Natural killer cell (primary cell): ENCODE data around the gene LPAR1. TPM values are rescaled to one million over a fixed set of nuclear protein-coding genes. Genes with fewer than 3 reads are reported as not detected.

ENCODE experiments used
- ATAC-seq, 3 donors: fragments of 150-1000 bp in 2 of 3; fragments of 200-7000 bp in 1 of 3; cut with Tn5 transposase; 1 replicate in 1 of 3; 2 replicates in 2 of 3; pipeline ENCODE4 v1.10.0; 2021; ENCODE audit warnings: mild to moderate bottlenecking in 2 of 3, moderate library complexity in 2 of 3
- DNase-seq, 2 donors: peaks; one replicate each; pipeline versions ENCODE4 v3.0.0 to v3.0.0-alpha.2; 2013 to 2021; ENCODE audit warnings: mixed read lengths in 1 of 2
- H3K27ac ChIP-seq: one replicate; pipeline ENCODE4 v1.5.1; 2013; ENCODE audit warnings: mild to moderate bottlenecking, low read length
- H3K27me3 ChIP-seq: one replicate; pipeline ENCODE4 v1.6.1; 2013; ENCODE audit warnings: low read length; ENCODE audit not compliant: control insufficient read depth, insufficient read depth
- H3K36me3 ChIP-seq: one replicate; pipeline ENCODE4 v1.6.1; 2013; ENCODE audit warnings: low read length; ENCODE audit not compliant: control insufficient read depth, insufficient read depth
- H3K4me1 ChIP-seq: one replicate; pipeline ENCODE4 v1.6.1; 2013; ENCODE audit warnings: low read length; ENCODE audit not compliant: control insufficient read depth, insufficient read depth
- H3K4me3 ChIP-seq: one replicate; pipeline ENCODE4 v1.5.1; 2013; ENCODE audit warnings: low read length
- H3K9me3 ChIP-seq: one replicate; pipeline ENCODE4 v1.6.1; 2013; ENCODE audit warnings: low read length; ENCODE audit not compliant: control insufficient read depth, insufficient read depth
- H3K27ac Mint-ChIP-seq, 2 donors: one replicate each; pipeline ENCODE4 v1.8.0; 2022; ENCODE audit warnings: mild to moderate bottlenecking in 2 of 2, mixed read lengths in 2 of 2, moderate library complexity in 1 of 2
- H3K27me3 Mint-ChIP-seq, 2 donors: one replicate each; pipeline ENCODE4 v1.8.0; 2022; ENCODE audit warnings: low read depth in 2 of 2, mixed read lengths in 2 of 2
- H3K36me3 Mint-ChIP-seq: one replicate; pipeline ENCODE4 v1.8.0; 2022; ENCODE audit warnings: mixed read lengths
- H3K4me1 Mint-ChIP-seq, 2 donors: one replicate each; pipeline ENCODE4 v1.8.0; 2022; ENCODE audit warnings: mixed read lengths in 2 of 2
- H3K4me3 Mint-ChIP-seq: one replicate; pipeline ENCODE4 v1.8.0; 2022; ENCODE audit warnings: mild to moderate bottlenecking, moderate library complexity, mixed read lengths
- H3K9me3 Mint-ChIP-seq, 2 donors: one replicate each; pipeline ENCODE4 v1.8.0; 2022; ENCODE audit warnings: mixed read lengths in 2 of 2
- CTCF ChIP-seq: fragments of 200-600 bp; IDR thresholded peaks from one replicate; pipeline ENCODE4 v1.8.0; 2022; ENCODE audit warnings: antibody characterized with exemption
- WGBS: methylation state at CpG from one replicate; pipeline ENCODE4 v1.1.7; 2013; ENCODE audit warnings: missing lambda C conversion rate; ENCODE audit not compliant: insufficient coverage; 5-methylcytosine and 5-hydroxymethylcytosine counted together
- intact Hi-C: fragments of 100-400 bp; cut with micrococcal nuclease; formaldehyde crosslinking; loops from one replicate; pipeline ENCODE4 v1.14.2; 2022
- total RNA-seq, 4 donors: library from RNA; stranded (reverse); fragments of 120-200 nt in 1 of 4; gene quantifications; one replicate each; pipeline versions ENCODE4 v1.2.3 to v1.2.4, GENCODE V29; 2013 to 2022

LPAR1 gene
- total RNA-seq, 3 donors from 2014 or later (not counting 1 experiment from before 2014, with no cell fraction given): 0.48 to 0.50 TPM; not detected in 1

DNA sequence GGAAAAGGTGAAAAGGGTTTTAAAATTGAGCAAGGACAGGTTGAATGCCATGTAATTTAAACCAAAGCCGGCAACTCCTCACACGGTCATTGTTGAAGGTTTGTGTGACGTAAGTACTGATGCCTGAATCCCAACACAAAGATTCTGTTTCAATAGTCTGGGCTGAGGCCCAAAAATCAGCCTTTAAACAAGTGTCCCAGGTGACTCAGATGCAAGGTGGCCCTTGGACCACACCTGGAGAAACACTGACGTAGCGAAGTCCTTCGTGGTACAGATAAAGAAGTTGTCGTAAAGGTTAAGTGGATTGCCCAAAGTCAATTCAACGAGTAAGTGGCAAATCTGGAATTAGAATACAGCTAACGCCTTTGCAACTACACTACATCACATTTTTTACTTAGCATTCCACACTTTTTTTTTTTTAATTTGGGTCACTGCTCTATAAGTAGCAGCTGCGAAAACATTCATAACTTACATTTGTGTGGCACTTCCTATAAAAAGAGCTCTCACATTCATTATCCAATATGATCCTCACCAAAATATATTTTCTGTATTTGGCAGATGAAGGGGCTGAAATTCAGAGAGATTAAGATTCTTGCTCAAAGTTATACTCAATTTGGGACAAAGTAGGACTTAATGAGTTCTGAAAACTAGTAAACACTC lies 111.3 kb downstream of the LPAR1 start:
- no peak for ATAC-seq
- WGBS: 94% methylated on average over 10 of the region's 10 CpGs
- H3K9me3 Mint-ChIP-seq: peaks cover 0 to 2% of the 10 kb centered on the region in 2 donors

GRCh38 chr9:110923601-110924000 lies 114.7 kb downstream of the LPAR1 start:
- no peaks in the 10 kb centered on the region for H3K9me3 ChIP-seq
- WGBS: 90% methylated on average over 5 of the region's 5 CpGs
- no peak for ATAC-seq

More for the DNA sequence above, 111.3 kb downstream of the LPAR1 start:
- H3K4me1 ChIP-seq: no peaks in the 10 kb centered on the region
- H3K4me1 Mint-ChIP-seq: no peaks in the 10 kb centered on the region
- H3K27me3 Mint-ChIP-seq: no peaks in the 10 kb centered on the region
- H3K27me3 ChIP-seq: no peaks in the 10 kb centered on the region
- no peak overlapping the region for H3K4me3 ChIP-seq
- TF ChIP-seq CTCF: no peak
- intact Hi-C loops: no loop called here
- H3K27ac Mint-ChIP-seq: no peak overlapping the region
- no peak overlapping the region for H3K27ac ChIP-seq
- no peak for DNase-seq
- H3K36me3 Mint-ChIP-seq: no peaks in the 10 kb centered on the region
- no peaks in the 10 kb centered on the region for H3K36me3 ChIP-seq
- no peaks in the 10 kb centered on the region for H3K9me3 ChIP-seq
- H3K4me3 Mint-ChIP-seq: no peak overlapping the region

GRCh38 chr9:110922145-110922544 lies 116.1 kb downstream of the LPAR1 start:
- no peak for ATAC-seq
- 100% methylated on average over 3 of the region's 3 CpGs for WGBS
- no peaks in the 10 kb centered on the region for H3K27me3 ChIP-seq
- H3K27me3 Mint-ChIP-seq: no peaks in the 10 kb centered on the region
- H3K27ac Mint-ChIP-seq: no peak overlapping the region
- H3K4me3 Mint-ChIP-seq: no peak overlapping the region
- no peaks in the 10 kb centered on the region for H3K36me3 ChIP-seq
- no peaks in the 10 kb centered on the region for H3K36me3 Mint-ChIP-seq
- TF ChIP-seq CTCF: no peak
- H3K27ac ChIP-seq: no peak overlapping the region
- H3K4me1 ChIP-seq: no peaks in the 10 kb centered on the region
- H3K4me1 Mint-ChIP-seq: no peaks in the 10 kb centered on the region
- H3K9me3 Mint-ChIP-seq: peaks cover 0 to 4% of the 10 kb centered on the region in 2 donors
- DNase-seq: no peak
- intact Hi-C loops: no loop called here
- no peaks in the 10 kb centered on the region for H3K9me3 ChIP-seq
- H3K4me3 ChIP-seq: no peak overlapping the region

More at GRCh38 chr9:110923601-110924000, 114.7 kb downstream of the LPAR1 start:
- Mint-ChIP-seq H3K4me3 (no peak overlapping the region), H3K36me3 (no peaks in the 10 kb centered on the region), H3K27ac (no peak overlapping the region), H3K9me3 (peaks cover 0 to 4% of the 10 kb centered on the region in 2 donors), H3K4me1 (no peaks in the 10 kb centered on the region), H3K27me3 (no peaks in the 10 kb centered on the region)
- intact Hi-C loops: no loop called here
- no peaks in the 10 kb centered on the region for H3K36me3 ChIP-seq
- DNase-seq: no peak
- no peaks in the 10 kb centered on the region for H3K27me3 ChIP-seq
- H3K4me3 ChIP-seq: no peak overlapping the region
- H3K27ac ChIP-seq: no peak overlapping the region
- TF ChIP-seq CTCF: no peak
- H3K4me1 ChIP-seq: no peaks in the 10 kb centered on the region

- Mint-ChIP-seq H3K9me3 (peaks cover 0 to 4% of the 10 kb centered on the region in 2 donors), H3K27me3 (no peaks in the 10 kb centered on the region), H3K36me3 (no peaks in the 10 kb centered on the region), H3K27ac (no peak overlapping the region), H3K4me1 (no peaks in the 10 kb centered on the region), H3K4me3 (no peak overlapping the region)
- WGBS: 40% methylated on average over 5 of the region's 5 CpGs
- Histone ChIP-seq H3K27ac (no peak overlapping the region), H3K36me3 (no peaks in the 10 kb centered on the region), H3K4me3 (no peak overlapping the region), H3K4me1 (no peaks in the 10 kb centered on the region), H3K9me3 (no peaks in the 10 kb centered on the region), H3K27me3 (no peaks in the 10 kb centered on the region)
- intact Hi-C loops: no loop called here
- TF ChIP-seq CTCF: no peak
- no peak for DNase-seq
- ATAC-seq: no peak
These were observed 116.6 kb downstream of the LPAR1 start for GRCh38 chr9:110921705-110922104.
